Effector memory CD8-positive, alpha-beta T cell (primary cell): ENCODE results near the gene MYO7B.
A peak's percentile ranks its signal among the peaks of the same experiment; 100 is the strongest.

Source experiments
- ATAC-seq: fragments of 150-1000 bp; cut with Tn5 transposase; replicated peaks from 2 replicates; pipeline ENCODE4 v1.10.0; 2021; ENCODE audit warnings: mild to moderate bottlenecking, moderate library complexity
- DNase-seq, 3 experiments: peaks; one replicate each; pipeline ENCODE4 v3.0.0; 2021
- H3K27ac Mint-ChIP-seq, 2 donors: one replicate each; pipeline ENCODE4 v1.8.0; 2022; ENCODE audit warnings: mild to moderate bottlenecking in 2 of 2, mixed read lengths in 2 of 2, moderate library complexity in 2 of 2
- H3K27me3 Mint-ChIP-seq, 2 donors: one replicate each; pipeline ENCODE4 v1.8.0; 2022; ENCODE audit warnings: mixed read lengths in 2 of 2
- H3K36me3 Mint-ChIP-seq: one replicate; pipeline ENCODE4 v1.8.0; 2022; ENCODE audit warnings: mild to moderate bottlenecking, moderate library complexity, mixed read lengths; ENCODE audit not compliant: insufficient read depth
- H3K4me1 Mint-ChIP-seq, 2 donors: one replicate each; pipeline ENCODE4 v1.8.0; 2022; ENCODE audit warnings: low read depth in 2 of 2, mixed read lengths in 2 of 2
- H3K4me3 Mint-ChIP-seq, 2 donors: one replicate each; pipeline ENCODE4 v1.8.0; 2022; ENCODE audit warnings: mild to moderate bottlenecking in 2 of 2, mixed read lengths in 2 of 2, moderate library complexity in 2 of 2
- H3K9me3 Mint-ChIP-seq, 2 donors: one replicate each; pipeline ENCODE4 v1.8.0; 2022; ENCODE audit warnings: mixed read lengths in 2 of 2

The MYO7B gene

GRCh38 chr2:127647242-127648190, 112.0 kb downstream of the MYO7B start:
- Mint-ChIP-seq H3K4me3 (no peak overlapping the region), H3K4me1 (peaks cover 7 to 8% of the 10 kb centered on the region in 2 donors), H3K27me3 (peaks cover 0 to 10% of the 10 kb centered on the region in 2 donors), H3K36me3 (peaks cover 2% of the 10 kb centered on the region), H3K9me3 (no peaks in the 10 kb centered on the region), H3K27ac (no peak overlapping the region)
- DNase-seq = no peak
- ATAC-seq = no peak

GRCh38 chr2:127648321-127648720, 112.8 kb downstream of the MYO7B start:
- H3K4me1 Mint-ChIP-seq = peaks cover 7 to 8% of the 10 kb centered on the region in 2 donors
- peak overlapping the region in 1 of 2 donors; percentile 18 for H3K4me3 Mint-ChIP-seq
- peak overlapping the region in 1 of 2 donors; percentile 75 for H3K27ac Mint-ChIP-seq
- ATAC-seq (no peak), DNase-seq (no peak)
- no peaks in the 10 kb centered on the region for H3K9me3 Mint-ChIP-seq
- H3K36me3 Mint-ChIP-seq = peaks cover 2% of the 10 kb centered on the region
- peaks cover 7 to 18% of the 10 kb centered on the region in 2 donors for H3K27me3 Mint-ChIP-seq

- peaks cover 11 to 26% of the 10 kb centered on the region in 2 donors for H3K27me3 Mint-ChIP-seq
- H3K27ac Mint-ChIP-seq = peak overlapping the region in 1 of 2 donors; percentile 75
- DNase-seq (no peak), ATAC-seq (peak; percentile 35)
- H3K4me1 Mint-ChIP-seq = peaks cover 7 to 8% of the 10 kb centered on the region in 2 donors
- H3K4me3 Mint-ChIP-seq = peak overlapping the region in 1 of 2 donors; percentile 62
- no peaks in the 10 kb centered on the region for H3K9me3 Mint-ChIP-seq
- H3K36me3 Mint-ChIP-seq = peaks cover 2% of the 10 kb centered on the region
These were observed 113.7 kb downstream of the MYO7B start for GRCh38 chr2:127649100-127649611.

DNA sequence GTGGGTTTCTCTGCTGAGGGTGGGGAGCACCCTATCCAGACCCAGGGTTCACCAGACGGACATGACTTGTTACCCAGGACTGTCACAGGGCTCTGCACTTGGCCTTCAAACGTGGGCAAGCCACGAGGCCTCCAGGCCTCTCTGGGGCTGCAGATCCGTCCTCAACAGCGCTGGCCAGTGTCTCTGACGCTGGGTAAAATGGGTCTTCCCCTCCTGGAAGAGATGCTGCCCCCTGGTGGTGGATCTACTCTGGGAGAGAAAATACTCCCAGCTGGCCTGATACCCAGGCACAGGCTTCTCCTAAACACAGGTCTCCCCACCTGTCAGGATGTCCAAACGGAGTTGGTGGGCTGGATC, 114.2 kb downstream of the MYO7B start:
- Mint-ChIP-seq H3K36me3 (peaks cover 2% of the 10 kb centered on the region), H3K4me1 (peaks cover 7 to 8% of the 10 kb centered on the region in 2 donors), H3K9me3 (no peaks in the 10 kb centered on the region), H3K4me3 (peak overlapping the region; percentile 43 to 62), H3K27me3 (peaks cover 11 to 31% of the 10 kb centered on the region in 2 donors), H3K27ac (peak overlapping the region in 1 of 2 donors; percentile 75)
- ATAC-seq (peak; percentile 85), DNase-seq (peak; percentile 77 to 85 (median 81))

DNA sequence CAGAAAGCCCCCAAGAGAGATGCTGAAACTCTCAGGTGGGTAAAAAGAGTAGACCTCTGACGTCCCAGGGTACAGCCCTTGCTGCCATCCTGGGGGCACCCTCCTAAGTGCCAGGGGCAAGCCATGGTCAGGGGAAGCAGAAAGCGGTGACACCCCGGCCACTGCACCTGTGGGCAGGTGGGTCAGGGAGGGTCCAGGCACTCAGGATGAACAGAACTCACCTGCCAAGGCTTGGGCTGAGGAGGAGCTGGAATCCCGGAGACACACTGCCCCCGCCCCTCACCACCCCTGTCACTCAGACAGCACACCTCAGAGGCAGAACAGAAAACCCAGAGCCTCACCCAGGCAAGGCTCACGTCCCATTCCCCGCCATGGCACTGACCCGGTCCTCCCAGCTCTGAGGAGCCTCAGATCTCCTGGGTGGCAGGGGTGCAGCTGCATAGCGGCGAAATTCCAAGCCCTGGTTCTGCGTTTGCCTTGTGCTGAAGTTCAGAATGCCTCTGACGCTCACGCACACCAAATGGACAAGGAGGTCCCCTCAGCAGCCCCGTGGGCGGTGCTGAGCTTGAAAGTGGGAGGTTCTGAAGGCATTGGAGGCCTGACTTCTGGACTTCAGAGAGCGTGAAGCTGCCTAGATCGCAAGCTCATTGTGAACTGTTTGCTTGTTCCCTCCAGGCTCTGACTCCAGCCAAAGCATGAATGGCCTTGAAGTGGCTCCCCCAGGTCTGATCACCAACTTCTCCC, 114.7 kb downstream of the MYO7B start:
- ATAC-seq = peak; percentile 16
- Mint-ChIP-seq H3K4me3 (peak overlapping the region in 1 of 2 donors; percentile 62), H3K27me3 (peaks cover 11 to 37% of the 10 kb centered on the region in 2 donors)

DNA sequence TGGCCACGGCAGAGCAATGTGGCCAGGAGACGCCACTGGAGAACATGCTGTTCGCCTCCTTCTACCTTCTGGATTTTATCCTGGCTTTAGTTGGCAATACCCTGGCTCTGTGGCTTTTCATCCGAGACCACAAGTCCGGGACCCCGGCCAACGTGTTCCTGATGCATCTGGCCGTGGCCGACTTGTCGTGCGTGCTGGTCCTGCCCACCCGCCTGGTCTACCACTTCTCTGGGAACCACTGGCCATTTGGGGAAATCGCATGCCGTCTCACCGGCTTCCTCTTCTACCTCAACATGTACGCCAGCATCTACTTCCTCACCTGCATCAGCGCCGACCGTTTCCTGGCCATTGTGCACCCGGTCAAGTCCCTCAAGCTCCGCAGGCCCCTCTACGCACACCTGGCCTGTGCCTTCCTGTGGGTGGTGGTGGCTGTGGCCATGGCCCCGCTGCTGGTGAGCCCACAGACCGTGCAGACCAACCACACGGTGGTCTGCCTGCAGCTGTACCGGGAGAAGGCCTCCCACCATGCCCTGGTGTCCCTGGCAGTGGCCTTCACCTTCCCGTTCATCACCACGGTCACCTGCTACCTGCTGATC, 115.4 kb downstream of the MYO7B start:
- peaks cover 11 to 39% of the 10 kb centered on the region in 2 donors for H3K27me3 Mint-ChIP-seq
- ATAC-seq = no peak
- no peak overlapping the region for H3K4me3 Mint-ChIP-seq
- H3K36me3 Mint-ChIP-seq = peaks cover 2% of the 10 kb centered on the region
- no peak for DNase-seq
- H3K4me1 Mint-ChIP-seq = peaks cover 7 to 8% of the 10 kb centered on the region in 2 donors
- H3K9me3 Mint-ChIP-seq = no peaks in the 10 kb centered on the region
- H3K27ac Mint-ChIP-seq = no peak overlapping the region

More for the DNA sequence above, 114.7 kb downstream of the MYO7B start:
- Mint-ChIP-seq H3K9me3 (no peaks in the 10 kb centered on the region), H3K4me1 (peaks cover 7 to 8% of the 10 kb centered on the region in 2 donors), H3K27ac (peak overlapping the region in 1 of 2 donors; percentile 75), H3K36me3 (peaks cover 2% of the 10 kb centered on the region)
- DNase-seq = no peak

DNA sequence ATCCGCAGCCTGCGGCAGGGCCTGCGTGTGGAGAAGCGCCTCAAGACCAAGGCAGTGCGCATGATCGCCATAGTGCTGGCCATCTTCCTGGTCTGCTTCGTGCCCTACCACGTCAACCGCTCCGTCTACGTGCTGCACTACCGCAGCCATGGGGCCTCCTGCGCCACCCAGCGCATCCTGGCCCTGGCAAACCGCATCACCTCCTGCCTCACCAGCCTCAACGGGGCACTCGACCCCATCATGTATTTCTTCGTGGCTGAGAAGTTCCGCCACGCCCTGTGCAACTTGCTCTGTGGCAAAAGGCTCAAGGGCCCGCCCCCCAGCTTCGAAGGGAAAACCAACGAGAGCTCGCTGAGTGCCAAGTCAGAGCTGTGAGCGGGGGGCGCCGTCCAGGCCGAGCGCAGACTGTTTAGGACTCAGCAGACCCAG, 115.9 kb downstream of the MYO7B start:
- H3K36me3 Mint-ChIP-seq = peaks cover 2% of the 10 kb centered on the region
- no peak for DNase-seq
- peaks cover 11 to 40% of the 10 kb centered on the region in 2 donors for H3K27me3 Mint-ChIP-seq
- no peak overlapping the region for H3K27ac Mint-ChIP-seq
- peaks cover 7 to 8% of the 10 kb centered on the region in 2 donors for H3K4me1 Mint-ChIP-seq
- H3K9me3 Mint-ChIP-seq = no peaks in the 10 kb centered on the region
- no peak for ATAC-seq
- no peak overlapping the region for H3K4me3 Mint-ChIP-seq

- no peak for ATAC-seq
- Mint-ChIP-seq H3K27me3 (peaks cover 16 to 47% of the 10 kb centered on the region in 2 donors), H3K36me3 (peaks cover 2% of the 10 kb centered on the region), H3K27ac (no peak overlapping the region), H3K9me3 (no peaks in the 10 kb centered on the region), H3K4me1 (peaks cover 5 to 8% of the 10 kb centered on the region in 2 donors), H3K4me3 (no peak overlapping the region)
- no peak for DNase-seq
These were observed 116.6 kb downstream of the MYO7B start for GRCh38 chr2:127651971-127652550.

GRCh38 chr2:127652786-127653357, 117.4 kb downstream of the MYO7B start:
- ATAC-seq = no peak
- peaks cover 2% of the 10 kb centered on the region for H3K36me3 Mint-ChIP-seq
- H3K9me3 Mint-ChIP-seq = no peaks in the 10 kb centered on the region
- no peak for DNase-seq
- peaks cover 17 to 55% of the 10 kb centered on the region in 2 donors for H3K27me3 Mint-ChIP-seq
- peaks cover 5 to 8% of the 10 kb centered on the region in 2 donors for H3K4me1 Mint-ChIP-seq
- no peak overlapping the region for H3K4me3 Mint-ChIP-seq
- H3K27ac Mint-ChIP-seq = no peak overlapping the region

DNA sequence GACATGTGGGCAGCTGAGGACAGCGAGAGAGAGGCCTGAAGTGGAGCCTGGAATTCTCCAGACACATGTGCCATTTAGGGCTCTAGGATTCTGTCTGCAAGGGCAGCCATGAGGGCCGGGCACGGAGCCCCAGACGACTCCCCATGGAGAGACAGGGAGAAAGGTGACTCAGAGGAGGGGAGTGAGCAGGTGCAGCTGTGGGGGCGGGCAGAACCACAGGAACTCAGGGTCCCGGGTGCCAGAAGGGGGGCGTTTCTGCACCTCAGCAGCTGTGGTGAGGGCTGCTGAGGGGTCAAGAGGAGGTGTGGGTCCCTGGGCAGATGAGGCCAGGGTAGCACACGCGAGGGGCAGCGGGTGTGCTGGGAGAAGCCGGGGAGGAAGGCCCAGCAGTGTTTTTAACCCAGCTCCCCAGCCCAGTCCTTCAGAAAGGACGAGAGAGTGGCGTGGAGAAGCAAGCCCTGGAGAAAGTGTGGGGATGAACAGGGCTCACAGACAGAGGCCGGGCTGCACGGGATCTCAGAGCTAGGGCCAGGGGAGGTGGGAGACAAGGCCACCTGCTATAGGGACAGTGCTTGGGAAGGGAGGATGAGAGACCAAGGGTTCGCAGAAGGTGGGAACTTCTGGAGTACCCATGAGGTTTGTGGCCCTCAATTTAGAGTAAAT, 118.1 kb downstream of the MYO7B start:
- DNase-seq = no peak
- Mint-ChIP-seq H3K9me3 (no peaks in the 10 kb centered on the region), H3K4me1 (peaks cover 5 to 7% of the 10 kb centered on the region in 2 donors), H3K27ac (no peak overlapping the region), H3K36me3 (peaks cover 2% of the 10 kb centered on the region), H3K4me3 (no peak overlapping the region), H3K27me3 (peaks cover 17 to 61% of the 10 kb centered on the region in 2 donors)
- no peak for ATAC-seq

DNA sequence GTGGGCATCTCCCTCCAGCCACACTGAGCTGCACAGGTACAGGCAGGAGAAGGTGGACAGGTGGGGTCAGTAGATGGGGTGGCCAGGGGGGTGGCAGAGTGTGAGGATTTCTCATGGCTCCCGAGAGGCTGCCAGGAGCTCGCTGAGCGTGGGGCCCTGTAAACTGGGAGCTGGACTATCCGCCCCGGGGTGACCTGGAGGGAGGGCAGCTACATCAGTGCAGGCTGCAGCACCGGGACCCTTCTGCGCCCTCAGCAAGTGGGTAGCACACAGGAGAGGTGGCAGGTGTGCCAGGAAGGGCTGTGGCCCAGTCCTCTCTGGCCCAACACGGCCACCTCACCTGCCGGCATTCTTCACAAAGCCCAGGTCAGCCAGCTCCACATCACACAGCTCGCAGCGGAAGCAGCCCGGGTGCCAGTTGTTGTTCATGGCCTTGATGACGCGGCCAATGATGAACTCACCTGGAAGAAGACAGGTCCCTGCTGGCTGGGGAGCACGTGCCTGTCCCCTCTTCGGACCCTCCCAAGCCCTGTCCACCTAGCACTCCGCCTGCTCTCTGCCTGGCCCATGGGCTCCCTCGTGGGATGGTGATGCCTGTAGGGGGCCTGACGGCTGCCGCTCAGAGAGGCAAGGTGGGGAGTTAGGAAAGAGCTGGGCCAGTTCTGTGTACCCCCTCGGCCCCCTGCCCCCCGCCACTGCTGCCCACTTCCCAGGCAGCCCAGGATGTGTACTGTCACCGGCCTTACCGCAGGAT, 118.8 kb downstream of the MYO7B start:
- Mint-ChIP-seq H3K27ac (no peak overlapping the region), H3K4me1 (peaks cover 3 to 4% of the 10 kb centered on the region in 2 donors)

More for the DNA sequence above, 118.8 kb downstream of the MYO7B start:
- H3K27me3 Mint-ChIP-seq = peaks cover 17 to 67% of the 10 kb centered on the region in 2 donors
- ATAC-seq (no peak), DNase-seq (no peak)
- H3K4me3 Mint-ChIP-seq = no peak overlapping the region
- peaks cover 2% of the 10 kb centered on the region for H3K36me3 Mint-ChIP-seq
- no peaks in the 10 kb centered on the region for H3K9me3 Mint-ChIP-seq
